HG02884 (cell line): Measurements from ENCODE around the gene RBP2.
"Not testable (repeated sequence)": the region's sequence is repeated elsewhere in the genome, so short reads cannot be mapped to it uniquely, and the experiment has no call there.

Source experiments
- ATAC-seq: cut with Tn5 transposase; IDR thresholded peaks from one replicate; pipeline ENCODE4 v1.9.1; 2021; ENCODE audit warnings: mild to moderate bottlenecking, moderate library complexity; ENCODE audit not compliant: unreplicated experiment

RBP2 gene

DNA sequence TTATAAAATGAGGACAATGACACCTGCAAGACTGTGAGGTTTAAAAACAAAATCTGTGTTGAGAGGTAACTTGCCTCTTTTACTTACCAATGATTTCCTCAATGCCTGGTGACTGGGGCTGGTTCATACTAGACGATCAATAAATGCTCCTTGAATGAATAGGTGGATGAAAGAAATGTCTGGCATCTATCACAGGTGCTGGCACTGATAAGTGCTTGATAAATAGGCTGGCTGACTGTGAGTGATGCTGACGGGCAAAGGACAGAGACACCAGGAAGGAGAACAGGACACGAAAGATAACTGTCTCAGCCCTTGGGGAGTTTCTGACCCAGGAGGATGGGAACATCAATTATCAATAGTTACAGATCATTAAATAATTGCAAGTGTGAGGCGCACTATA, 31.9 kb downstream of the RBP2 start:
- ATAC-seq, result no peak

GRCh38 chr3:139443186-139443585, 33.1 kb downstream of the RBP2 start:
- ATAC-seq, result no peak

- ATAC-seq, result no peak
These were observed 34.7 kb downstream of the RBP2 start for GRCh38 chr3:139441656-139442055.

- no peak for ATAC-seq
These were observed 35.4 kb downstream of the RBP2 start for GRCh38 chr3:139440639-139441556.

- ATAC-seq, result no peak
These were observed 37.0 kb downstream of the RBP2 start for GRCh38 chr3:139439278-139439677.

- no peak for ATAC-seq
These were observed 41.5 kb downstream of the RBP2 start for GRCh38 chr3:139434764-139435307.

GRCh38 chr3:139434228-139434627, 42.1 kb downstream of the RBP2 start:
- no peak for ATAC-seq

DNA sequence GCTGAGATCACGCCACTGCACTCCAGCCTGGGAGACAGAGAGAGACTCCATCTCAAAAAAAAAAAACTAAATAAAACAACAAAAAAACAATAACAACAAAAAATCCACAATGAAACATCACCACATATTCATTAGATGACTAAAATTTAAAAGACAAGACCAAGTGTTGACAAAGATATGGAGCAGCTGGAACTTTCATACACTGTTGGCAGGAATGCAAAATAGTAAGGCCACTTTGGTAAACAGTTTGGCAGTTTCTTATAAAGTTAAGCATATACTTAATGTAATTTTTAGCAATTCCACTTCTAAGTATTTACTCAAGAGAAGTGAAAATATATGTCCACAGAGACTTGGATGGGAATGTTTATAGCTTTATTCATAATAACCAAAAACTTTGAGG, 43.2 kb downstream of the RBP2 start:
- no peak for ATAC-seq

GRCh38 chr3:139430493-139430892, 45.8 kb downstream of the RBP2 start:
- no peak for ATAC-seq

GRCh38 chr3:139427283-139428060, 48.8 kb downstream of the RBP2 start:
- peak; percentile 92 for ATAC-seq

- no peak for ATAC-seq
These were observed 50.4 kb downstream of the RBP2 start for GRCh38 chr3:139425745-139426400.

- ATAC-seq, result no peak
These were observed 53.1 kb downstream of the RBP2 start for GRCh38 chr3:139423232-139423631.

- ATAC-seq, result no peak
These were observed 54.9 kb downstream of the RBP2 start for GRCh38 chr3:139421460-139421859.

- no peak for ATAC-seq
These were observed 55.3 kb downstream of the RBP2 start for GRCh38 chr3:139421040-139421439.

- ATAC-seq, result no peak
These were observed 58.2 kb downstream of the RBP2 start for GRCh38 chr3:139418144-139418543.

DNA sequence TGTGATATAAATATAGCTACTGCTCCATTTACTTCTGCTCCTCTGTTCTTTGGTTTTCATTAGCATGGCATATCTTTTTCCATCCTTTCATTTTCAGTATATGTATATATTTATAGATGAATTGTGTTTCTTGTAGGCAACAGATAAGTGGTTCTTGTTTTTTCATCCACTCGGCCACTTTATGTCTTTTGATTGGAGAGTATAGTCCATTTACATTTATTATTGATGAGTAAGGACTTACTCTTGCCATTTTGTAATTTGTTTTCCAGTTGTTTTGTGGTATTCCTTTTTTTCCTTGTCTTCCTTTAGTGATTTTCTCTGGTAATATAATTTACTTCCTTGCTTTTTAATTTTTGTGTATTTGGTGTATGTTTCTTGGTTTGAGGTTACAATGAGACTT, 60.0 kb downstream of the RBP2 start:
- ATAC-seq, result no peak

GRCh38 chr3:139414608-139415224, 61.6 kb downstream of the RBP2 start:
- ATAC-seq, result no peak

GRCh38 chr3:139412891-139413290, 63.4 kb downstream of the RBP2 start:
- ATAC-seq, result not testable (repeated sequence)
